Fibroblast of pulmonary artery (primary cell): ENCODE measurements around the gene VIPR1.

Experiments
- DNase-seq: peaks from one replicate; pipeline ENCODE4 v3.0.0-alpha.2; 2010; ENCODE audit warnings: low read depth
- H3K4me3 ChIP-seq: replicated peaks from 2 replicates; pipeline ENCODE4 v1.5.1; 2011; ENCODE audit warnings: low read depth, mild to moderate bottlenecking, control low read depth, low read length, moderate library complexity
- CTCF ChIP-seq: IDR thresholded peaks from 2 replicates; pipeline ENCODE4 v1.5.1; 2011; ENCODE audit warnings: mild to moderate bottlenecking, control low read depth, low read length, inconsistent platforms; ENCODE audit errors: missing control alignments

The VIPR1 gene

GRCh38 chr3:42499478-42499871 lies 3.0 kb upstream of the VIPR1 start:
- DNase-seq: no peak
- TF ChIP-seq CTCF: no peak
- no peak overlapping the region for H3K4me3 ChIP-seq

- TF ChIP-seq CTCF: no peak
- DNase-seq: no peak
- no peak overlapping the region for H3K4me3 ChIP-seq
Observed at GRCh38 chr3:42500091-42500490, 2.4 kb upstream of the VIPR1 start.

- no peak for TF ChIP-seq CTCF
- H3K4me3 ChIP-seq: no peak overlapping the region
- DNase-seq: no peak
Observed at GRCh38 chr3:42500909-42501308, 1.5 kb upstream of the VIPR1 start.

GRCh38 chr3:42501321-42501680 lies 1.1 kb upstream of the VIPR1 start:
- no peak for TF ChIP-seq CTCF
- no peak for DNase-seq
- peak overlapping the region; percentile 59 for H3K4me3 ChIP-seq

GRCh38 chr3:42501681-42502428 lies 588 bp upstream of the VIPR1 start:
- peak overlapping the region; percentile 59 for H3K4me3 ChIP-seq
- peak; percentile 61 for DNase-seq
- TF ChIP-seq CTCF: peak; percentile 68

GRCh38 chr3:42503251-42503924 lies 945 bp downstream of the VIPR1 start:
- no peak for TF ChIP-seq CTCF
- peak overlapping the region; percentile 59 for H3K4me3 ChIP-seq
- DNase-seq: no peak

- no peak for DNase-seq
- TF ChIP-seq CTCF: no peak
- H3K4me3 ChIP-seq: peak overlapping the region; percentile 59
Observed at GRCh38 chr3:42503957-42504333, 1.5 kb downstream of the VIPR1 start.
